ENCODE measurements around the gene SLC35E2B.

The SLC35E2B gene

DNA sequence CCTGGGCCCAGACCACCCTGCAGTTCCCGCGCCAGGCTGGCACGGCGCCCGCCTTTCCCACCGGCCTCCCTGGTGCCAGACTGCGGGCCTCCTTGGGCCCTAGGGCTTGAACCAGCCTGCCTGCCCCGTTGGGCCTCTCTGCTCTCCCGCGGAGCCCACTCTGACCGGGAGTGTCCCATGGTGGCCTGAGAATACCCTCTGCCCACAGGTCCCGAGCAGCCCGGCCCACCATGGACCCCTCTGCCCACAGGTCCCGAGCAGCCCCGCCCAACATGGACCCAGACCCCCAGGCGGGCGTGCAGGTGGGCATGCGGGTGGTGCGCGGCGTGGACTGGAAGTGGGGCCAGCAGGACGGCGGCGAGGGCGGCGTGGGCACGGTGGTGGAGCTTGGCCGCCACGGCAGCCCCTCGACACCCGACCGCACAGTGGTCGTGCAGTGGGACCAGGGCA is 69.4 kb downstream of the SLC35E2B start:
- DNase-seq: no peak

DNA sequence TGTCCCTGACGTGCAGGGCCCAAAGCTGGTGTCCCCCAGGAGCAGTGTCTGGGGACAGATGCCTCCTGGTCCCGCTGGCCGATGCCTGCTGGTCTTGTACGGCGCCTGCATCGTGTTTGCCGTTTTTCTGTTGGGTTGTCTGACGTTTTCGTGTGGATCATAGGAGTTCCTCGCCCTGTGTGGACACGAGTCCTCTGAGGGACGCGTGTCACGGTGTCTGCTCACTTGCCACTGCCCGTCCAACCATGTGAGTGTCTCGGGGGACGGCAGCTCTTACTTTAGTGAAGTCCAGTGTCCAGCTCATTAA is 69.9 kb downstream of the SLC35E2B start:
- no peak for DNase-seq

DNA sequence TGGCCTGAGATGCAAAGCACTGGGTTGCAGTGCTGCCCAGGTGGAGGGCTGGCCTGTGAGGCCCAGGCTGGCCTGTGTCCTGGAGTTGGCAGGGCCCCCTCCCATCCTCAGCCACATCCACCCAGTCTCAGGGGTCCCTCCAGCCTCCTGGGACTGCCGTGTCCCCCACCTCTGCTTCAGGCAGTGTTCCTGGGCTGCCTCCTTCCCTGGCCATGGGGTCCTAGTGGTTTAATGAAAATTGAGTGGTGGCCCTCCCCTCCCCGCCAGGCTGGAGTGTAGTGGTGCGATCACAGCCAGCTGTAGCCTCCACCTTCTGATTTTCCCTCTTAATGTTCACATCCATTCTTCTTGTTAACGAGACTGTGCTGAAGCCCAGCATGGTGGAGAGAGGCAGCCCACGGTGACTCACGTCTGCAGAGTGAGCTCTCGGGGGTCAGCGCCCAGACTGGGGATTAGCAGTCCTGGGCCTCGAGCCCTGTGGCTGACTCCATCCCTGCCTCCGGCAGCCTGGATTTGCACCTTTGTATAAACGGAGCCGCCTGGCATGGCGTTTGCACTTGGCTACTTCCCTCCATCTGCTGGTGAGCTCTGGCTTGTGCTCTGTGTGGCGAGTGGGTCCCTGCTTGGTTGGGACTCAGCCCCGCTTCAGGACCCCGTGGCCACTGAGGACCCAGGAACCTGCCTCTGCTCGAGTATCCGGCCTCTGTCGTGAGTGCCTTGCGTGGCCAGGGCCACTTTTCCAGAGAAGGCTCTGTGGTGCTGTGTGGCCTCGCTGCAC is 70.4 kb downstream of the SLC35E2B start:
- no peak for DNase-seq

DNA sequence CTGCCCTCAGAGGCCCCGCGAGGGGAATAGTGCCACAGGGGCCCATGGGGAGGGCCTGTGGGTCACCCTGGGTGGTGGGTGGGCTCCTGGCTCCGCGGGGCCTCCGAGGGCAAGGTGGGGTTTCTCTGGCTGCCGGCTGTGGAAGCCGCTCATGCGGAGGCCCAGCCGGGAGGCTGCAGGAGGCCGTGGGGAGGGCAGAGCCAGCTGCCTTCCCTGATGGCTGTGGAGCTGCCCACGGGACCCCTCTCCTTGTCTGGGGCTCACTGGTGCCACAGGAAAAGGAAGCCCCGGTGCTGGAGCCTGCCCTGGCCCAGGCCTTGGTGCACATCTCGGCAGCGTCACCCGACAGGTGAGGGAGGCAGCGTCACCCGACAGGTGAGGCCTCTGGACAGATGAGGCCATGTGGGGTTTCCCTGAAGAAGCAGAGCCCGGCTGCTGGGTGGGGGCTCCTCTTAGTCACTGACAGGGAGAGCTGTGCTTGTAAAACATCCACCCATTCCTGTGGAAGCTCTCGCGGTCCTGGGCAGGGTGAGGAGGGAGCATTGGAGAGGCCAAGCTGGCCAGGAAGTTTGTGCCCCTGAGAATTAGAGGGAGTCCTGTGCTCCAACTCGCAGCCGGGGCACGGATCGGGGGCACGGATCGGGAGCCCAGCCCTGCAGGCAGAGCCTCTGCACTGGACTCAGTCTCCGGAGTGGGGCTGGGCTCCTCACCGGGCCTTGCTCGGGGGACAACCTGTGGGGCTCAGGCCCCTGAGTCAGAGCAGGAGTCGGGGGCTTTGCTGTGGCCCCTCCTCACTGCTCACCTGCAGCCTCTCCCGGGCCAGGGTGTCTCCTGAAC is 71.2 kb downstream of the SLC35E2B start:
- DNase-seq: no peak

DNA sequence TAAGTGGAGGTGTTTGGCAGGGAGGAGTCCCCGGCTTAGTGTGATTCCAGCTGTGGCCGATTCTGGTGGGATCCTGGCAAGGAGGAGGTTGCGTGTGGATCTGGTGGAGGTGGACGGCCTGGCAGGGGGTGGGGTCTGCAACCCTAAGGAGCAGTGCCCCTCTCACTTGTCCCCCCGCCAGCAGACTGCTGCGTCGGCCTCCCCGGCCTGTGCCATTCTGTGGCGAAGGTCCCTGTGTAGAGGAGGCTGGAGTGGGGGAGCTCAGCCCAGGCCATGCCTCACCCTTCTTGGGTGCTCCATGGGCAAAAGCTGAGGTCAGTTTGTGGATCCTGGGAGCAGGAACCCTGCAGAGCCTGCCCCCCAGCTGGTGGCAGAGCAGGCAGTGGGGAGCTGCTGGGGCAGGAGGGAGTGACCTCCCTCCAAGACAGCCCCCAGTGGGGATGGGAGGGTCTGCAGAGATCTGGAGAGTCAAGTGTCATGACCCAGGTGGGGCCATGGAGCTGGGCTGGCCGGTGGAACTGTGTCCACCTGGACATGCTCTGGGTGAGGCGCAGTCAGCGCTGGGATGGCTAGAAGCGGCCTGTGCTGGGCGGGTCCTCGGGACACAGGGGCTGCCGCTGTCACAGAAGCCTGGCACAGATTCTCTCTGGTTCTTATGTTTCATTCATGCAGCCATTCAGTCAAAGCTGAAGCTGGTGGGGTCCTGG is 72.0 kb downstream of the SLC35E2B start:
- no peak for DNase-seq

DNA sequence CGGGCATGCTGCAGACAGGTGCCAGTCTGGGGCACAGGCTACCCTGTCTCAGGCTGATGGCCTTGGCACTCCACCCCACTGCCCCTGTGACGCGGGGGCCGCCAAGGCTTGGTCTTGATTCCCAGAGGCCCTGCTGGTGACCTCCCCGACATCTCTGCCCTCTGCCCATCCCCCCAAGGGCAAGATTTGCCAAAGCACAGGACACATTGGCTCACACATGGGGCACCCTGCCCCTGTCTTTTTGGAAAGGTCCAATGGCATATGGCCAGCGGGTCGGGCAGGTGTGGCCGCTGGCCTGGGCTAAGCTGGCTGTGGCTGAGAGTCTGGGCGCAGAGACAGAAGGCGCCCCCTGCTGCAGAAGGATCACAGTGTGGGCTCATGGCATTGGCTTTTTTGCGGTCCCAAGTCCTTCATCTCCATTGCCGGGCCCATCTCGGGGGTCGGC is 72.7 kb downstream of the SLC35E2B start:
- peak; percentile 48 for DNase-seq

DNA sequence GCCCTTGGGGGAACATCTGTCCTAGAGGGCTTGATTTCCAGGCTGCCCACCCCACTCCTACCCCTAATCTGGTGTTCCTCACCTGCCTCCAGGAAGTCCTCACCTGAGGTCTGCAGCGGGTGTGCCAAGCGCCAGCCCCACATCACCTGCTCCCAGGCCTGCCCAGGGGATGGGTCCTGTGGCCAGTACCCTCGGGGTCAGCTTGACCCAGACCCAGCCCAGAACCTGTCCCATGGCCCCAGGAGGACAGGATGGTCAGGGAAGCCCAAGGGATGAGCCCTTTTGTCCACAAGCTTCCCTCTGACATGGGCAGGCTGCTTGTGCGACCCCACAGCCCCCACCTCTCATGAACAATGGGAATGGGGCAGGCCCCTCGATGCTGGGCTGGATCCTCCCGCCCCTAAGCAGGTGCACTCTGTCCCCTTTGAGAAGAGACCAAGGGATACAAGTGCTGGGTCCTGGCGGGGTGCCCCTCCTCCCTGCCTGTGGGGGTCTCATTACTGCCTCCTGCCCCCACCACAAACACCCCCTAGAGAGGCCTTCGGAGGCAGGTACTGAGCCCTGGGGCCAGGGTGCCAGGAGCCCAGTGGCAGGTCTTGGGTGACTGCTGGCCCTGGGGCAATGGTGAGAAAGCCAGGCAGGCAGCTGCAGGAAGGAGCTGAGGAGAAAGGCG is 74.1 kb downstream of the SLC35E2B start:
- no peak for DNase-seq

DNA sequence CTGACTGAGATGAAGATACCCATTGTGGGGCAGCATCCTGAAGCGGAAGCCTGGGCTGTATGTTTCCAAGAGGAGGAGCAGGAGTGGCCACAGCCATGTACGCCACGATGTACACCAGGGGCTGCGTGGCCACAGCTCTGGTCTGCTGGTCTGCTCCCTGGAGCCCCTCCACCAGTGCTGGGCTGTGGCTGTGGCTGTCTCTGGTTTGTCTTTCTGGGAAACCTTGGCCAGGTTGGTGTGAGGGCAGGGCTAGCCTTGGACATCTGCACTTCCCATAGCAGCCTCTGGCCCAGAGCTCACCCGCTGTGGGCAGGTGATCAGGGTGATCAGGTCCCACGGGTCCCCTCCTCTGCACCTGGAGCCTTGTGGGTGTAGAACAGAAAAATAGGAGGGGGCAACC is 74.7 kb downstream of the SLC35E2B start:
- no peak for DNase-seq

DNA sequence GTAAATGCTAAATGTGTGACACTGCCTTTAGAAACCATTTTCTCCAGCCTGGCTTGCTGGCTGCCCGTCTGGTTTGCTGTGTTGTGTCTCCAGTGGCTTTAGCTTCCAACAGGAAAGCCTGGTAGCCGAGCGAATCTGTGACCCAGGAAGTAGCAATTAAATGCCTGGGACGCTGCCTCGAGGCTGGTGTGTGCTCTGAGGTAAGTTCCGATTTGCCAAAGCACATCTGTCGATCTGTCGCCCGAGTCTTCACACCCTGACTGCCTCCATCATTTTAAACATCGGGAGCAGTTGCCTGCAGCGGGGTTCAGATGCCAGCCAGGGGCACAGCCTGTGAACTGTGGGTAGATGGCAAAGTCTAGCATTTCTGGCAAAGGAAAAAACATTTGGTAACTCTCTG is 75.1 kb downstream of the SLC35E2B start:
- no peak for DNase-seq

DNA sequence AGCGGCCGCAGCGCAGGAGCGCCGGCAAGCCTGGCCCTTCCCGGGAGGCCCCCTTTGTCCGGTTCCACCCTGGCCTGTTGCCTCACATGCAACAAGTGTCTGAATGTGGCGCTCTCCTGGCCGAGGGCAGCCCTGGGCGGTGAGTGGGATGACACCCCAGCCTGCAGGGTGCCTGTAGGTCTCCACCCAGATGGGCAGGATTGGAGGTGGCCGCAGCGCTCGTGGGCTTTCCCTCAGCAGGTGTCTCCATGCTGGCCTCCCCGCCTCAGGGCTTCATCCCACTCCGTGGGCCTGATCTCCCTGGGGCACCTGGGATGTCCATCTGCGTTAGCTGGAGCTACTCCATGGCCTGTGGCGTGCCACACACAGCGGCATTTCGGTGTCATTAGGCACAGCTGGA is 75.8 kb downstream of the SLC35E2B start:
- no peak for DNase-seq

DNA sequence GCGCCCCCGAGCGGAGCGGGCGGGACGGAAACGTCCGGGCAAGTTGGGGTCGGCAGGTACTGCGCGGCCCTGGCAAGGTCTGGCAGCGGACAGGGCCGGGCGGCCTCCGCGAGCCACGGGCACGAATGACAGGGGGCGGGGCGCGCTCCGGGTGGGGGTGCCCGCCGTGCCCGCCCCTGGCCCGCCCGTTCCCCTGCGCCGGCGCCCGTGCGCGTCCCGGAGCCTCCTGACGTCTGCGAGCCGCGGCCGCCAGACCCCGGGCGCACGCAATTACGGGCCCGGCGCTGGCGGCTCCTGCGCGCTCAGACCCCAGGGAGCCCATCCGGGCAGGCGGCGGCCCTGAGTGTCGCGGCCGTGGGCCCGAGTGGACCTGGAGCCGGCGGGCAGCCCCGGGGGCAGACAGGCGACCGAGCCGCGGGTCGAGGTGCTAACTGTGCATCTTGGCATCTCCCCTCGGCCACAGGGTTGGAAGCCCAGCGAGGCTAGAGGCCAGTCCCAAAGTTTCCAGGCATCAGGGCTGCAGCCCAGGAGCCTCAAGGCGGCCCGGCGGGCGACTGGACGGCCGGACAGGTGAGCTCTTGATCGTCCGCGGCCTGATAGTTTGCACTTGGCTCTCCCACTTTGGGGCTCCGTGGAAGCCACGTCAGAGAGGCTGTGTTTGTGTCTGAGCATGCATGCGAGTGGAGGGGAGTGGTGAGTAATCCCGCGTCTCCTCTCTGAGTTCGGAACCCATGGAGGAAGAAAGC is 76.4 kb downstream of the SLC35E2B start:
- DNase-seq: peak; percentile 72

DNA sequence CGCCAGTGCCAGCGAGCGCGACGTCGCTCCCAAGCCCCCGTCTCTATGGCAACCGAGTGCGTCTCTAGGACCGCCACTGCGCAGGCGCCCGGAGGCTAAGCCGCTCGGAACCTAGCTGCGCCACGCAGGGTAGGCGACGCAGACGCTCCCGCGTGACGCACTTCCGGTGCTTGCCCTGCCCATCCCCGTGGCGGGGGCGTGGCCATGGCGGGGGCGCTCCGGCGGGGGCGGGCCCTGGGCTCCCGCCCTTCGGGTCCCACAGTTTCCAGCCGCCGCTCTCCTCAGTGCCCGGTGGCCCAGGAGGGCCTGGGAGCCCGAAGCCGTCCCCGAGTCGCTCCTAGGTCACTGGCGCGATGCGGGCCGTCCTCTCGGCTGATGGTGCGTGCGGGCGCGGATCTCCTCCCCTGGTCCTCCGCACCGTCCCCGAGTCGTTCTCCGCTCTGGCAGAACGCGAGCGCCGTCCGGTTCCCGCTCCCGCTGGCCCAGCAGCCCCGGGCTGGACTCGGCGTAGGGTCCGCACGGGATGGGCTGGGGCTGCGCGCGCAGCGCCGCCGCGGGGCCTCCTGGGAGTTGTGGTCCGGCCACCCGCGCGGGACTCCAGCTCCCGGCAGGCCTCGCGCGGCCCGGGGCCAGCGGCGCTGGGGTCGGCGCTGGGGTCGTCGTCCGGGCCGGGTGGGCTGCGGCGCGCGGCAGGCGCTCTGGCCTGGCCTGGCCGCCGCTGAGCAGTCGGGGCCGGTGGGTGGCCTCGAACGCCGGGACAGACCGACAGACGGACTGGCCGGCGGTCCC is 77.1 kb downstream of the SLC35E2B start, which contains the start of gene MIB2:
Gene MIB2, plus strand, starts transcription at position 245 of the 789 bp plus-strand sequence. CDS start 7,953 bp downstream, outside the sequence.
- DNase-seq: peak; percentile 100

DNA sequence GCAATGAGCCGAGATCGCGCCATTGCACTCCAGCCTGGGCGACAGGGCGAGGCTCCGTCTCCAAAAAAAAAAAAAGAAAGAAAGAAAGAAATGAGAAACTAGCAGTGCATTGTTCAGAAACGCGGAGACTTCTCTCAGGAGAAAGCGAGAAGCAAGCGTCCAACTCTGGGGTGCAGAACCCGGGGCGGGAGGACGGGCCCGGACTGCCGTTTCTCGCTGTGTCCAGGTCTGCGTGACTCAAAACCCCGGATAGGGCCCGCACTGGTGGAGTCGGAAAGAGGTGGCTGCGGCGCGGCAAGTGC is 77.7 kb downstream of the SLC35E2B start:
- DNase-seq: no peak

DNA sequence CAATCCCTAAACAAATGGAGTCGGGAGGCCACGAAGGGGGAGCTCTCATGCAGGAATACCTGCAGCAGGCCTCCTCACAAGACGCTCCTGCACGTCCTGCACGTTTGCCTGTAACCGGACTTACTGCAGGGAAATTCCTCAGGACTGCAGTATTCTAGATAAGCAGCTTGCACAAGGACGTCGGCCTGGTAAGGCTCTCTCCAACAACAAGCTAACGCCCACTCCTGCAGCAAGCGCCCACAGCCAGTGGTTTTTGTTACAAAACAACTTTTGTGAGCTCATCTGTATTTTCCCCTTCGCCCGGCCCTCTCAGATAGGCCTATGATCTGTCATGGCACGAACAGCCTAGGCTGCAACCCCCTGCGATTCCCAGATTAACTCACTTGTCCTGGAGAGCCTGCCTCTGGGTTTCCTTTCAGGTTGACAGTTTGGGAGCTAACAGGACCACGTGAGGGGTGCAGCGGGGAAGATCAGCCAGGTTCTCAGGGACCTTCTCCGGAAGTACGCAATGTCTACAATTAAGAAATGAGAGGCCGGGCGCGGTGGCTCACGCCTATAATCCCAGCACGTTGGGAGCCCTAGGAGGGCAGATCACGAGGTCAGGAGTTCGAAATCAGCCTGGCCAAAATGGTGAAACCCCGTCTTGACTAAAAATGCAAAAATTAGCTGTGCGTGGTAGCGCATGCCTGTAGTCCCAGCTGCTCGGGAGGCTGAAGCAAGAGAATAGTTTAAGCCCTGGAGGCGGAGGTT is 78.2 kb downstream of the SLC35E2B start:
- peak; percentile 73 for DNase-seq

DNA sequence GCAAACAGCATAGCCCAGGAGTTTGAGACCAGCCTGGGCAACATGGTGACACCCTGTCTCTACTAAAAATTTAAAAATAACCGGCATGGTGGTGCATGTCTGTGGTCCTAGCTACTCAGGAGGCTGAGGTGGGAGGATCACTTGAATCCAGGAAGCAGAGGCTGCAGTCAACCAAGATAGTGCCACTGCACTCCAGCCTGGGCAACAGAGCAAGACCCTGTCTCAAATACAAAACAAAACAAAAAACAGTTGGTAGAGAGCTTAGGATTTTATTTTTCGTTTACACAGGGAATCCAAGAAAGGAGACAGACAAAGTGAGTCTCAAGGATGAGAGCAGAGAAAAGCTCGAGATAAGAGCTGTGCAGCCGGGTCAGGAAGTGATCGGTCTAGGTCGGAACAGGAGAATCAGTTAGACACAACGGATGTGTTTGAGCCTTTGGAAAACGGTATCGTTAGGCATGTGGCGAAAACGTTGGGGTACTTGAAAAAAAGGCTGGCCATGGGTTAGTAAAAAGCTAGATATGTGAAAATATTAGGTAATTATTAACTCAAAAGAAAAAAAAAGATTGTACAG is 79.0 kb downstream of the SLC35E2B start:
- DNase-seq: no peak

DNA sequence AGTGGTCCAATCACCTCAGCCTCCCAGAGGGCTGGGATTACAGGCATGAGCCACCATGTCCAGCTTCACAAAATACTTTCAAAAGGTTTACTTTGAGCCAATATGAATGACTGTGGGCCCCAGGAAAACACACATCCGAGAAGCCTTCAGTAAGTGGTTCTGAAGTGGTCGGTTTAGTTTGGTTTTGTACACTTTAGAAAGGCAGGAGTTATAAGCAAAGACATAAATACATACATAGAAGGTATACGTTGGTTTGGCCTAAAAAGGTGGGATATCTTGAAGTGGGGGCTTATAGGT is 80.5 kb downstream of the SLC35E2B start:
- no peak for DNase-seq

DNA sequence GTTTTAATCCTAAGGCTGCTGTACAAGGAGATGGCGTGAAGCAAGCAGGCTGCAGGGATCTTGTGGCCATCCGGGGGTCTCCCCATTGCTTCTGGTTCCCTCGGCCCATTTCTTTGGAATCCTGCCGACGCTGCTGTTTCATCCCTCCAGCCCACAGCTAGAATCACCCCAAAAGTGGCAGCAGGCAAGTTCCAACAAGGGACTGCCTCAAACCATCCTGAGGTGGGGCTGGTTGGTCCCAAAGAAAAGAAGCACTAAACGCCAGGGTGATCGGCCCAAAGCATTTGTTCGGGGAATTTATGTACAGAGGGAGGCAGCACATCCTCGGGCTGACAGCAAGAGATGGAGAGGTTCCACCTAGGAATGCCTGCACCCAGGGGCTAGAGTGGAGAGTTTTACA is 81.8 kb downstream of the SLC35E2B start:
- no peak for DNase-seq

DNA sequence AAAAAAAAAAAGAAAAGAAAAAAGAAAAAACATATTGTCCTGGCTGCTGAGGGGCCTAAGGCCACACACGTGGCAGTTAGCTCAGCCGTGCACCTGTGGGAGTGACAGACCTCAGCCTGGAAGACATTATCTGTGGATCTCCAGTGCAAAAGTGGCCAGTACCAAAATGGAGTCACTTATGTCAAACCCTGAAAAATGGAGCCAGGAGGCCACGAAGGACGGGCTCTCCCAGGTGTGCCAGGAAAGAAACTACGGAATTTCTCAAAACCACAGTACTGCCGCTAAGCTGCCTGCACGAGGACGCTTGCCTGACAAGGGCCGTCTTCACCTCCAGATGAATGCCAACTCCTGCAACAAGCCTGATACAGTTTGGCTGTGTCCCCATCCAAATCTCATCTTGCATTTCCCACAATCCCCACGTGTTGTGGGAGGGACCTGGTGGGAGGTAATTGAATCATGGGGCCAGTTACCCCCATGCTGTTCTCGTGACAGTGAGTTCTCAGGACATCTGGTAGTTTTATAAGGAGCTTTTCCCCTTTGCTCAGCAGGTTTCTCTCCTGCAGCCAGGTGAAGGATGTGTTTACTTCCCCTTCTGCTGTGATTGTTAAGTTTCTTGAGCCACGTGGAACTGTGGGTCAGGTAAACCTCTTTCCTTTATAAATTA is 82.6 kb downstream of the SLC35E2B start:
- DNase-seq: peak; percentile 96
